Stimulated activated effector memory CD8-positive, alpha-beta T cell treated with anti-CD3 and anti-CD28 coated beads, Interleukin-12 subunit alpha, Interleukin-12 subunit beta, amount 100 ng/mL, for 72 hours (primary cell): ENCODE results near the gene PHYKPL.

Experiments
- ATAC-seq: fragments of 150-1000 bp; cut with Tn5 transposase; 2 replicates; pipeline ENCODE4 v1.10.0; 2021
- DNase-seq, 2 donors: peaks; one replicate each; pipeline ENCODE4 v3.0.0; 2021 to 2022; ENCODE audit warnings: low spot score in 2 of 2
- H3K27ac Mint-ChIP-seq: one replicate; pipeline ENCODE4 v1.8.0; 2022; ENCODE audit warnings: mild to moderate bottlenecking, mixed read lengths
- H3K36me3 Mint-ChIP-seq: one replicate; pipeline ENCODE4 v1.8.0; 2022; ENCODE audit warnings: mild to moderate bottlenecking, mixed read lengths
- H3K4me1 Mint-ChIP-seq: one replicate; pipeline ENCODE4 v1.8.0; 2022; ENCODE audit warnings: mixed read lengths
- H3K4me3 Mint-ChIP-seq: one replicate; pipeline ENCODE4 v1.8.0; 2022; ENCODE audit warnings: mild to moderate bottlenecking, mixed read lengths
- H3K9me3 Mint-ChIP-seq: one replicate; pipeline ENCODE4 v1.8.0; 2022; ENCODE audit warnings: mixed read lengths

Gene PHYKPL

DNA sequence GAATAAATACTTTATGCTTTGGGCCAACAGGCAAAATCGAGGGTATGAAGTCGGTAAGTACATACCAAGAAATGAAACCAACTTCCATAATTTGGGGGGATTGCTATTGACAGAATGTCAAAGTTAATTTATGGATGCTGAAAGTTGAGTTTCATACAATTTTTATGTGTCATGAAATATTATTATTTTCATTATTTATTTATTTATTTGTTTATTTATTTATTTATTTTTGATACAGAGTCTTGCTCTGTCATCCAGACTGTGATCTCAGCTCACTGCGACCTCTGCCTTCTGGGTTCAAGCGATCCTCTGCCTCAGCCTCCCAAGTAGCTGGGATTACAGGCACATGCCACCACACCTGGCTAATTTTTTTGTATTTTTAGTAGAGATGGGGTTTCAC, 40.9 kb downstream of the PHYKPL start:
- Mint-ChIP-seq H3K27ac (no peak overlapping the region), H3K4me1 (peaks cover 32% of the 10 kb centered on the region), H3K9me3 (no peaks in the 10 kb centered on the region), H3K4me3 (no peak overlapping the region), H3K36me3 (no peaks in the 10 kb centered on the region)
- no peak for DNase-seq
- ATAC-seq = no peak

DNA sequence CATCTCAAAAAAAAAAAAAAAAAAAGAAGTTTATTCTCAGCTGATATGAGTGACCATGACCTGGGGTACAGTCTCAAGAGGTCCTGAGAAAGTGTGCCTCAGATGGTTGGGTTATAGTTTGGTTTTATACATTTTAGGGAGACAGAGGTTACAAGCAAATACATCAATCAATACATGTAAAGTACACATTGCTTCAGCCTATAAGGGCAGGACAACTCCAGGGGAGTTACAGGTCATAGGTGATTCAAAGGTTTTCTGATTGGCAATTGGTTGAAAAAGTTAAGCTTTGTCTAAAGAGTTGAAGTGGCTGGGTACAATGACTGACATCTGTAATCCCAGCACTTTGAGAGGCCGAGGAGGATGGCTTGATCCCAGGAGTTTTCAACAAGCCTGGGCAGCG, 43.2 kb downstream of the PHYKPL start:
- no peak overlapping the region for H3K27ac Mint-ChIP-seq

DNA sequence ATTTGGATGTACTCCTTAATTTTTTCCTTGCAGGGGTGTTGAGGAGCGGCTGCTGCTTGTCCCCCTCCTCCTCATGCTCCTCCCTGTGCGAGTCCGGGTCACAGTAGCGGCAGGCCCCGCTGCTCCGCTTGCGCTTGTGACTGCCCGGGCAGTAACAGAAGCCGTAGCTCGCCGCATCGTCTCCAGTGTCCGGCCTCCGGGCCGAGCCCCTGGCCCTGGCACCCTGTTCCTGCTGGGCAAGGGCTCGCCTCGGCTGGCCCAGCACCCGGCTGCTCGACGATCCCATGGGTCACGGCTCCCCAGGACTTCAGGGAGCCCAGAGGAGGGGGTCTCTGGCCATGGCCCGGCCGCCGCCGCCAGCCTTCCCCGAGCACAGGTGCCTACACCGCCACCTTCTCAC, 45.6 kb downstream of the PHYKPL start, which contains the start of gene GMCL2:
GMCL2 (minus strand) TSS at position 358 of the 400 bp plus-strand sequence; CDS start at position 286, 72 bp downstream.
- Mint-ChIP-seq H3K4me1 (peaks cover under 1% of the 10 kb centered on the region), H3K27ac (peak within 1 kb of the TSS; percentile 26), H3K4me3 (no peak within 1 kb of the TSS), H3K36me3 (no peaks in the 10 kb centered on the region), H3K9me3 (no peaks in the 10 kb centered on the region)
- no peak for ATAC-seq
- no peak for DNase-seq

More for the DNA sequence above, 43.2 kb downstream of the PHYKPL start:
- ATAC-seq = no peak
- H3K36me3 Mint-ChIP-seq = no peaks in the 10 kb centered on the region
- no peaks in the 10 kb centered on the region for H3K9me3 Mint-ChIP-seq
- no peak for DNase-seq
- H3K4me1 Mint-ChIP-seq = peaks cover 25% of the 10 kb centered on the region
- no peak overlapping the region for H3K4me3 Mint-ChIP-seq

DNA sequence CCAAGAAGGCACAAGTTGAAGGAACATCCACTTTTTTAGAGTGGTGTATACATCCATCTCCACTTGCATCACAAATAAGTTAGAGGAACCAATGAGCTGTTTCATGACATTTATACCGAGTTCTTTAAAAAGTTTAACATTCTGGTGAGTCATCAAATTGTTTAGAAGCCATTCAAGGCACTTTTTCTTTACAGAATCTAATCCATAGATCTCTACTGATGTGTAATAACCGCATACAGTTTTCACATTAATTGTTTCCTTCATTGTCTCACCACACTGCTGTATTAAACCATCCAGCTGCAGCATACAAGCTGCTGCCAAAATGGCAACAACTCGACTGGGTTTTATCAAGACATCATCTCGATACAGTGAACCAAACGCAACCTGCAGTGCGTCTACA, 46.2 kb downstream of the PHYKPL start:
- H3K27ac Mint-ChIP-seq = no peak overlapping the region
- ATAC-seq (no peak), DNase-seq (no peak)

DNA sequence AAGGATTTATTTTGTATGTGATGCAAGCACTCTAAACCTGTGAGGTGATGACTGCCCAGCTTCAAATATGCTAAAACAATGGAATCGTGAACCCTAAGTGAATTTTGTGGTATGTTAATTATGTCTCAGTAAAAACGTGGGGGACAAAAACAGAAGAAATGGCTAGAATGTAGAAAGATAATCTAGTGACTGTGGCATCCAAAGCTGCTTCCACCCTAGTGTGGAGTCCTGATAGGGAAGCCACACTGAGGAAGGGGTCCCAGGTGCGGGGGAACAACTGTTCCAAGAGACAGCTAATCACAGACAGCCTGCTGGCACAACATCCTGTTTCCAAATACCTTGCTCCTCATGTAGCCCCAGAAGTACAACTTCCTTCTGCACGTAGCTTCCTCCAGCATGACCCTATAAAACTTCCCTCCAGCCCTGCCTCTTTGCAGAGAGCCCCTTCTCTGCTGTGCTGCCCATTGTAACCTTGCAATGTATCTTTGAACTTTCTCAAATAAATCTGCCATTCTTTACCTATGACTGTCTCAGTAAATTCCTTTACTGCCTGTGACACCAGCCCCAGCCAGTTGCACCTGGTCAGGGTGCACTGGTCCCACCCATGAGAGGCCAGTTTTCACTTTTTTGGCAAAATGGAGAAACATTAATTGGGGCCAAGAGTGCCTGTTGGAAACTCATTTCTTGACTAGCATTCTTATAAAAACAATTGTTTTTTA, 50.3 kb downstream of the PHYKPL start:
- DNase-seq = no peak
- Mint-ChIP-seq H3K4me3 (no peak overlapping the region), H3K36me3 (no peaks in the 10 kb centered on the region), H3K4me1 (no peaks in the 10 kb centered on the region), H3K9me3 (no peaks in the 10 kb centered on the region), H3K27ac (no peak overlapping the region)
- no peak for ATAC-seq

More for the DNA sequence above, 46.2 kb downstream of the PHYKPL start:
- no peaks in the 10 kb centered on the region for H3K9me3 Mint-ChIP-seq
- no peaks in the 10 kb centered on the region for H3K4me1 Mint-ChIP-seq
- no peaks in the 10 kb centered on the region for H3K36me3 Mint-ChIP-seq
- H3K4me3 Mint-ChIP-seq = no peak overlapping the region

DNA sequence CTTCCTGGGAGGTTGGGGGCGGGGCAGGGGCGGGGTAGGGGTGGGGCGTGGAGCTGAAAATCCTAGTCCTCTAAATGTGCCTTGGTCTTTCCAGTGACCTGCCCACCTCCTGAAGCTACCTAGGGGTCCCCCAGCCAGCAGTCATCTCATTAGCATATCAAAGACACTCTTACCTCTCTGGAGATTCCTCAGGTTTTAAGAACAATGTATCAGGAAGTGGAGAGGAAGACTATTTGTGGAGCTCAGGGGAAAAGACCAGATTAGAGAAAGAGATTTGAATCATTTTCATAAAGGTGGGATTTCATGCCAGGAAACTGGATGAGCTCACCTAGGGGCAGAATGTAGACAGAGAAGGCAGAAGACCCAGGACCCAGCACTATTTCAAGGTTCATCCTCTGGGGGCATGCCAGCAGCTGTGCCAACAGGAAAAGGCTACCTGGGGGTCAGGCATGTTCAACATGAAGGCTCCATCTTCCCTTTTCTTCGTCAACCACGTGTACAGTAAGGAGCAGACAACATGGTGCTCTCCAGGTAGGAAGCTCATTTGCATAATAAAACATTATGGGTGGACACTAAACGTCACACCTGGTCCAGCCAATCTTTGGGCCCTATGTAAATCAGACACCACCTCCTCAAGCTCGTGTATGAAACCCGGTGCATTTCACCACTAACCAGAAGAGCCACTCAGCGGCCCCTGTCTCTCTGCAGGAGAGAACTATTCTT, 52.3 kb downstream of the PHYKPL start:
- no peaks in the 10 kb centered on the region for H3K36me3 Mint-ChIP-seq
- no peak overlapping the region for H3K4me3 Mint-ChIP-seq
- H3K9me3 Mint-ChIP-seq = no peaks in the 10 kb centered on the region

DNA sequence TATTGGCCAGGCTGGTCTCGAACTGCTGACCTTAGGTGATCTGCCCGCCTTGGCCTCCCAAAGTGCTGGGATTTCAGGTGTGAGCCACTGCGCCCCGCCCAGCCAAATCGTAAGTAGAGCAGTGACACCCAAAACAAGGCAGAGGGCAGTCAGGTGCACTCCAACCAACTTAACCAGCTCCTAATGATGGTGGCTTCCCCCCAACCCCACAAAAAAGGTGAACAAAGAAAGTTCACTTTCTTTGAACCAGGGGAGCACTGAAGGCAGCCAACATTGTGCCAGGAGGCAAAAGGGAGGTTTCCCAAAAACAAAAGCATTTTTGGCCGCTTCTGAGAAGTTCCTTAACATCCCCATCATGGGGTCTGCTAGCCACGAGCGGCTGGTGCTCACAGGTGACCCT, 55.0 kb downstream of the PHYKPL start:
- Mint-ChIP-seq H3K36me3 (no peaks in the 10 kb centered on the region), H3K9me3 (no peaks in the 10 kb centered on the region), H3K4me3 (no peak overlapping the region), H3K4me1 (no peaks in the 10 kb centered on the region), H3K27ac (no peak overlapping the region)
- DNase-seq = no peak
- ATAC-seq = no peak

More for the DNA sequence above, 52.3 kb downstream of the PHYKPL start:
- Mint-ChIP-seq H3K4me1 (no peaks in the 10 kb centered on the region), H3K27ac (no peak overlapping the region)
- ATAC-seq (no peak), DNase-seq (no peak)

DNA sequence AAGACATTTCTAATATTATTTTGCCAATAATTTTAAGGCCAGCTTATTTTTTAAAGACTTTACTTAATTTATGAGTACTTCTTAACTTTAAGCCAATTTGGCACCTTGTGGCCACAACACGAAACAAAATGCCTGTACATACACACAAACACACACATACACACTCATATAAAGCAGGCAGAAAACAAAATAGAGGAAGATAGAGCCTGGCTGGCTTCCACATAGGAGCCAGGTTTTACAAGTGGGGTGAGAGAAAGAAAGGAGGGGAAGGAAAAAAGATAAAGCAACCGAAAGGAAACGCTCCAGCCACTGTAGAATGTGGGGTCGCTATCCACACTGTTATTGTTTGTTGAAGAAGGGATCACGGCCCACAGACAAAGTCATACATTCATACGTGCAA, 55.8 kb downstream of the PHYKPL start:
- Mint-ChIP-seq H3K4me3 (no peak overlapping the region), H3K36me3 (no peaks in the 10 kb centered on the region), H3K9me3 (no peaks in the 10 kb centered on the region), H3K4me1 (no peaks in the 10 kb centered on the region), H3K27ac (no peak overlapping the region)
- ATAC-seq (no peak), DNase-seq (no peak)

DNA sequence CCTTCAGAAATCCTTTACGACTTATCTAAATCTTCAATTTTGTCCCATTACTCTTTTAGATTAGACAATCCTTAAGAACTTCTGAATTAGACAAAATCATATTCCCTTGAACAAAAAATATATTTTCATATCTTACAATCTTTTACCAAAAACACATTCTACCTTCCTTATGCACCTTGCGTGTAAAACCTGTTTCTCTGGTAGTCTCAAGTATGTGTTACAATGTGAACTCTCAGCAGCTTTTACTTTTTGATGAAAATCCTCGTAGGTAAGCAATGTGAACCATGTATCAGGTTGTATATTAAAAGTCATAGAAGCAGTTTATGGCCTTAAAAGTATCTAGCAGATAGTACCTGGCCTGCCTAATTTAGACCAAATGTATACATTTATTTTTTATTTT, 58.1 kb downstream of the PHYKPL start:
- Mint-ChIP-seq H3K4me1 (no peaks in the 10 kb centered on the region), H3K9me3 (no peaks in the 10 kb centered on the region), H3K4me3 (no peak overlapping the region), H3K36me3 (no peaks in the 10 kb centered on the region), H3K27ac (no peak overlapping the region)
- DNase-seq (no peak), ATAC-seq (no peak)

DNA sequence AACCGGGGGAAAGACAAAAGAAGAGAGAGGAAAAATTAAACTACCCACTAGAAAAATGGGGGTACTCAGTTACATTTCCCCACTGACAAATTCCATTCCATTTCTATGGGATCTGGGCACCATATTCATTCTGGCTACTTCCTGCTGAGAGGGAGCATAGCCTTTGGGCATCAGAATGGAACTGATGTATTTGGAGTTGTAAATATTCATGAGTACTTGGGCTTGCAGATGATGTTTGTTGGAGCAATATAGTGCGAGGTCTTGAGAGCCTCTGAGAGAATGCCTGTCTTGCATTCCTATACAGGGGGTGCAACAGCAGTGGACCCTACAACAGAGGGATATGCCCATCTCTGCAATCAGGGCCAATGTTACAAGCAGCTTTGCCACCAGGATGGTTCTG, 62.1 kb downstream of the PHYKPL start:
- no peaks in the 10 kb centered on the region for H3K4me1 Mint-ChIP-seq
- no peaks in the 10 kb centered on the region for H3K36me3 Mint-ChIP-seq
- ATAC-seq (no peak), DNase-seq (no peak)
- H3K4me3 Mint-ChIP-seq = no peak overlapping the region
- no peaks in the 10 kb centered on the region for H3K9me3 Mint-ChIP-seq
- no peak overlapping the region for H3K27ac Mint-ChIP-seq

DNA sequence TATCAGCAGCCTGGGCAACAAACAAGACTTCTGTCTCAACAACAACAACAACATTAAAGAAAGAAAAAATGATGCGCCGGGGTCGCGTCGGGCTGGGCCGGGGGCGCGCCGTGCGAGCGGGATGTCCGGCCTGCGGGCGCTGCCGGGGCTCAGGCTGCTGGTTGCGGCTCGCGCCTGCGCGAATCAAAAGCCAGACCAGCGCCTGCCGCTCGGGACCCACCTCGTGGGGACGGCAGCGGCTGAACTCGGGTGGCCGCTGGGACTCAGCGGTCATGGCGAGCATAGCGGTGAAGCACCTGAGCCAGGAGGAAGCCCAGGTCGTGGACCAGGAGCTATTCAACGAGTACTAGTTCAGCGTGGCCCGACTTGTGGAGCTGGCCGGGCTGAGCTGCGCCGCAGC, 67.0 kb downstream of the PHYKPL start:
- ATAC-seq = no peak
- Mint-ChIP-seq H3K4me3 (no peak overlapping the region), H3K36me3 (no peaks in the 10 kb centered on the region), H3K4me1 (peaks cover 11% of the 10 kb centered on the region), H3K9me3 (no peaks in the 10 kb centered on the region), H3K27ac (no peak overlapping the region)
- DNase-seq = no peak

DNA sequence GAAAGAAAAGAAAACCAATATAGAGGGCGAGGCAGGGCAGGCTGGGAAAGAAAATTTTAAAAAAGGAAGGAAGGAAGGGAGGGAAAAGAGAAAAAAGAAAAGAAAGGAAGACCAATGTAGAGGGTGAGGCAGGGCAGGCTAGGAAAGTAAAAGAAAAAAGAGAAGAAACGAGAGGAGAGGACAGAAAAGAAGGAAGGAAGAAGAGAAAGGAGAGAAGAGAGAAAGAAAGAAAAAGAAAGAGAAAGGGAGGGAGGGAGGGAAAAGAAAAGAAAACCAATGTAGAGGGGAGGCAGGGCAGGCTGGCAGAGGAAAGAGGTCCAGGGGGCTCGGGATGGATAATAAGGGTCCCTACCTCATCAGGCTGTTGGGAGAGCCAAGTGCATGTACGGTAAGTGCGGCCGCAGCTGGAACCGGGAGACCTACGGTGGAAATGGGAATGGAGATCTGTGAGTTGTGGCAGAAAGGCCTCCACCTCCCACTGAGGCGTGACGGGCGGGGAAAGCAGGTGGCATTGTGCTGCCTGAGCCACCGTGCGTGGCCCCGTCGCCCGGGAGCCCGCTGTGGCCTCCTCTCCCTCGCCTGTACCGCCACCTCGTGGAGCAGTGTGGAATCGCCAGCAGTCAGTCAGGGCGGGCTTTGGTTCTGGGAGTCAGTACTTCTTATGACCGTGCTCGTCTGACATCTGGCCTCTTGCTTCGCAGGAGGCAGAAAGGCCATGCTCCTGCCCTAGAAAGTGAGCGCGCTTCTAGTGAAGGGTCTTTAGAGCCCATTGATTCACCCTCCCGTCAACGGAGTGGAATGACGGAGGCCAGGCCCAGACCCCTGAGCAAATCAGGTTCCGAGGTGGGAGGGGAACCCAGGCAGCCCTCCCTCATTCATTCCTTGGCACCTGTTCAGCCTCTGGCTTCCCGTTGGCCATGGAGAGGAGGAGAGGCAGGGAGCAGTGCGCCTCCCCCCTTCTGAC, 68.5 kb downstream of the PHYKPL start:
- H3K4me1 Mint-ChIP-seq = peaks cover 11% of the 10 kb centered on the region
- H3K36me3 Mint-ChIP-seq = no peaks in the 10 kb centered on the region
- ATAC-seq = peak; percentile 98
- peak overlapping the region; percentile 24 for H3K27ac Mint-ChIP-seq
- peak; percentile 98 for DNase-seq
- H3K4me3 Mint-ChIP-seq = peak overlapping the region; percentile 39
- H3K9me3 Mint-ChIP-seq = no peaks in the 10 kb centered on the region

DNA sequence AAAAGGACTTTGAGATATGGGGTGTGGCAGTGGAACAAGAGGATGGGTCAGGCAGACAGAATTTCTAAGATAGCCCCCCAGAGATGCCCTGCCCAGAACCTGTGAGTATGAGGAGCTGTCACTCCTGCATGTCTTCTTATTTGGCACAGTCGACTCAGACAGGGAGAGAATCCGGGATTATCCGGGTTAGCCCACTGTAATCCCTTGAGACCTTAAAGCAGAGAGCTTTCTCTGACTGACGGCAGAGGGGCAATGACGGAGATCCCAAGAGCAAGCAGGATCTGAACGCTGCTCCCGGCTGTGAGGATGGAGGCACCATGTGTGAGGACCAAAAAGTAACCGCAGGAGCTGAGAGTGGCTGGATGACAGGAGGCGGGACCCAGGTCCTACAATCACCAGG, 70.1 kb downstream of the PHYKPL start:
- Mint-ChIP-seq H3K4me1 (peaks cover 11% of the 10 kb centered on the region), H3K36me3 (no peaks in the 10 kb centered on the region), H3K9me3 (no peaks in the 10 kb centered on the region), H3K4me3 (no peak overlapping the region), H3K27ac (no peak overlapping the region)
- DNase-seq (no peak), ATAC-seq (no peak)

DNA sequence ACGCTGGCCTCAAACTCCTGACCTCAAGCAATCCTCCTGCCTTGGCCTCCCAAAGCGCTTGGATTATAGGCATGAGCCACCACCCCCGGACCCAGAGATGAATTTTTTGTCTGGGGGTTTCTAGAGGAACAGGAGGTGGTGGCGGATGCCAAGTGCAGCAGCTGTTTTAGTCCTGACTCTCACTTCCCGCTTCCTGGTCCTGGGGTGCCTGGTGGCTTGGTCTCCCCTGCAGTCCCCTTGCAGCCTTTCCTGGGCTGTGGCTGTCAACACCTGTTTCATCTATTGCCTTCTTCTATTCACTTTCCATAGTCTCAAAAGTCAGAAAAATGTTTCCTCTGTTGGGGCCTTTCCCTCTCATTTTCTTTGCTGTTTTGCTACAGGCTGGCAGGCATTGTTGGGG, 72.4 kb downstream of the PHYKPL start:
- DNase-seq = no peak
- Mint-ChIP-seq H3K27ac (no peak overlapping the region), H3K4me3 (no peak overlapping the region), H3K4me1 (peaks cover 11% of the 10 kb centered on the region), H3K36me3 (no peaks in the 10 kb centered on the region), H3K9me3 (no peaks in the 10 kb centered on the region)
- no peak for ATAC-seq
